ENCODE measurements around the gene B3GAT3.

The B3GAT3 gene

DNA sequence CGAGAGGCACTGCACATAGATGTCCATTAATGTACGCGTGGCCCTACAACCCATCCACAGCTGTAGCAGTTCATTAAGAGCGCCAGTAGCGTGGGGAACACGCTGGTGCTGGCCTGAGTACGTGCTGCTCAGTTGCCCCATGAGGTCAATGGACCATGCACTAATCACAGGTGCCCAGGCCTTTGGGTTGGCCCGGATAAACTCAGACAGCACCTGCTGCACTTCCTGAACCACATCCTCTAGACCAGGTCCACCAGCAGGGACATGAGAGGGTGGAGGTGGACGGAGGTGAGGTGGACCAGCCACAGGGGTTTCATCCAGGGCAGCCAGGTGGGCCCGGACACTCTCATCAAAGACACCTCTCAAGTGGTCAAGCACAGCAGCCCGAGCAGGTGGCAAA, 27.7 kb upstream of the B3GAT3 start:
- no peak overlapping the region for H3K4me3 ChIP-seq (ENCODE audit: control insufficient read depth, low read depth, low read length)
- DNase-seq (ENCODE audit: low read depth): no peak
- TF ChIP-seq, protein P1, sequence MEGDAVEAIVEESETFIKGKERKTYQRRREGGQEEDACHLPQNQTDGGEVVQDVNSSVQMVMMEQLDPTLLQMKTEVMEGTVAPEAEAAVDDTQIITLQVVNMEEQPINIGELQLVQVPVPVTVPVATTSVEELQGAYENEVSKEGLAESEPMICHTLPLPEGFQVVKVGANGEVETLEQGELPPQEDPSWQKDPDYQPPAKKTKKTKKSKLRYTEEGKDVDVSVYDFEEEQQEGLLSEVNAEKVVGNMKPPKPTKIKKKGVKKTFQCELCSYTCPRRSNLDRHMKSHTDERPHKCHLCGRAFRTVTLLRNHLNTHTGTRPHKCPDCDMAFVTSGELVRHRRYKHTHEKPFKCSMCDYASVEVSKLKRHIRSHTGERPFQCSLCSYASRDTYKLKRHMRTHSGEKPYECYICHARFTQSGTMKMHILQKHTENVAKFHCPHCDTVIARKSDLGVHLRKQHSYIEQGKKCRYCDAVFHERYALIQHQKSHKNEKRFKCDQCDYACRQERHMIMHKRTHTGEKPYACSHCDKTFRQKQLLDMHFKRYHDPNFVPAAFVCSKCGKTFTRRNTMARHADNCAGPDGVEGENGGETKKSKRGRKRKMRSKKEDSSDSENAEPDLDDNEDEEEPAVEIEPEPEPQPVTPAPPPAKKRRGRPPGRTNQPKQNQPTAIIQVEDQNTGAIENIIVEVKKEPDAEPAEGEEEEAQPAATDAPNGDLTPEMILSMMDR (IDR thresholded peaks at IDR 0.05; ENCODE audit: control insufficient read depth, insufficient read depth, low read depth, low read length, missing control alignments): no peak

DNA sequence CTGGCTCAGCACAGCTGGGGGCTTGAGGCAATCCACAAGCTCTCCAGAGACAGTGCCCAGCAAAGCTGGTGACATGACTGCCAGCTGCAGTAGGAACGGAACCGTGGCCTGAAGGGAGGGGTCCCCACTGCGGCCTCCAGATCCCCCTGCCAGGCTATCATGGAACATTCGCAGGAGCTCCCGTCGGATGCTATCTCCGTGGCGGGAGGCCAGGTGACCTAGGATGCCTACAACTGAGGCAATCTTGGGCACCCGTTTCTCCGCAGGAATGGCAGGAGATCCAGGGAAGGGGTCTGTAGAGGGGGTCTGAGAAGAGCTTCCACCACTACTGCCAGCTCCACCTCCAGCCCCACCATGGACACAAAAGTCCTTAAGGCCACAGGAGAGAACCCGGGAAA, 27.2 kb upstream of the B3GAT3 start:
- no peak overlapping the region for H3K4me3 ChIP-seq (ENCODE audit: control insufficient read depth, low read depth, low read length)
- DNase-seq (ENCODE audit: low read depth): no peak
- TF ChIP-seq, protein P1 (IDR thresholded peaks at IDR 0.05; ENCODE audit: control insufficient read depth, insufficient read depth, low read depth, low read length, missing control alignments): no peak

DNA sequence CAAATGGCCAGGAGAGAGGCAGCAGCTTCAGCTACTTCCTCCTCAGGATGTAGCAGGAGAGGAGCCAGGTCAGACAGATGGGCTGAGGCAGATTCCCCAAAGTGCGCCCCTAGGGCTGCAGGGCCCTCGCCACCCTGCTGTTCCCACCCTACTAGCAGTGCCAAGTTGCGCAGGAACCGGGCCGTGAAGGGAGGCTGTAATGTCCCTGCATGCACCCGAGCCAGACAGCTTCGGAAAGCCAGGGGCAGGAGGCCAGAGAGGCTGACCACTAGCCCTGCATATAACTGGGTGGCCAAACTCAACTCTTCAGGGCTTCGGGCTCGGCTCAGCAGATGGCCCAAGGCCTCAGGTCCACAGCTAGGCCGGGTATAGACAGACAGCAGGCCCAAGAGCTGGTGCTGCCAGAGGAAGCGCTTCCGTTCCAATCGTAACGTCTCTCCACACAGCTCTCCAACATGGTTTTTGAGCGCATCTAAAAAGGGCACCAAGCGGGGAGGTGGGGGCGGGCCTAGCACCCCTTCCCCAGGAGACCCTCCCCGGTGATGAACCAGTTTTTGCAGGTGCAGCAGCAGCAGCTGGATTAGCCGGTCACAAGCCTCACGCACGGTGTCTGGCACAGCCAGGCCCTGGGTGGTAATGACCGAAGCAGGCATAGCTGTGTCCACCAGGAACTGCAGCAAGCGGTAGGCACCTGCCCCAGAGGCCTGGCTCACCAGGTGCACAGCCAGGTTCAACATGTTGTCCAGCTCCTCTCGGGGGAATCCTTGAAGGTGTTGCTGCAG, 26.6 kb upstream of the B3GAT3 start:
- H3K4me3 ChIP-seq (ENCODE audit: control insufficient read depth, low read depth, low read length): no peak overlapping the region
- TF ChIP-seq, protein P1 (IDR thresholded peaks at IDR 0.05; ENCODE audit: control insufficient read depth, insufficient read depth, low read depth, low read length, missing control alignments): no peak
- no peak for DNase-seq (ENCODE audit: low read depth)

DNA sequence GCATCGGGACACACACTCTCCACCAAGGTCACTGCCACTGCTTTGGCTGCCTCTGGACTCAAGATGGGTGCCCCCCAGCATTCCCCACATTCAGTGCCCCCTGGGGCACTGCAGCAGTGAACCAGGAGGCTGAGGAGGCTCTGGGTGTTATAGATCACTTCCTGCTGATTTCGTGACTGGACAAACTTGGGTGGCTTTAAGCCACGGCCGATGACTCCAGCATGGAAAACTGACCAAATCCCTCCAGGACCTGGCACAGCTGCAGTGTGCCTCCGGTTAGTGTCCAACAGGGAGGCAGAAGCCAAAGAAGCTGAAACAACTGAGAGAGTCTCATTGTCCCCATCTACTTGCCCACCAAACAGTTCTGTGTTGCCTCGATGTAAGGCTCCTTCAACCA, 25.8 kb upstream of the B3GAT3 start:
- TF ChIP-seq, protein P1 (IDR thresholded peaks at IDR 0.05; ENCODE audit: control insufficient read depth, insufficient read depth, low read depth, low read length, missing control alignments): no peak
- no peak for DNase-seq (ENCODE audit: low read depth)
- no peak overlapping the region for H3K4me3 ChIP-seq (ENCODE audit: control insufficient read depth, low read depth, low read length)

DNA sequence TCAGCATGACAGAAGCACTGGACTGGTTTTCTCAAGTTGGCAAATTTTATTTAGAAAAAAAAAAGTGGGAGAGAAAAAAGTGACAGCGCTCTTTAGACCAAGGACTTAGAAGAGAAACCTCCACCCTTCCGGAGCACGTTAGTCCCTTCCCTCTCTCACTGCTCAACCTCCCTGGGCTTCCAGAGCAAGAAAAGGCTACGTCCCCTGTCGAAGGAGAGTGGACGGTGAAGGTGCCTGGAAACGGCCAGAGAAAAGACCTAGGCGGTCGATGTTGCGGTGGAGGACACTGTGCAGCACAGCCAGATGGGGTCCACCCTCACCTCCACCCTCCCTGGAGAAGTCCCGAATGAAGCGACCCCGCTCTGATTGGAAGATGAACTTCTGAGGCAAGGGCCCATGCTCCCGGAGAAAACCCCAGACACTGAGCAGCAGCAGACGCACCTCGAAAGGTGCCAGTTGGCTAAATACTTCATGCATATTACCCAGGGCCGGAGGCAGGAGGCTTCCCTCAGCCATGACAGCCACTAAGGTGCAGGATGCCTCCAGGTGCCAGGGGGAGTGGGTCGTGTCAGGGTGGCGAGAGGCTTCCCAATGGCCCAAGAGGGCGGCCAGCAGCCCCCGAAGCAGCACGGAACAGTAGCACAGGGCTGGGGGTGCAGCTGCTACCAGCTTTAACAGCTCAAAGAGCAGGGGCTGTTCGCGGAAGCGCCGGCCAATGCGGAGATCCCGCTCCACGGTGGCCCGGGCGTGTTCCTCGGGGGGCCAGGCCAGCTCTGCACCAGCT, 25.2 kb upstream of the B3GAT3 start:
- H3K4me3 ChIP-seq (ENCODE audit: control insufficient read depth, low read depth, low read length): no peak overlapping the region; the same call in none of the 2 replicates
- no peak for DNase-seq (ENCODE audit: low read depth)
- TF ChIP-seq, protein P1 (IDR thresholded peaks at IDR 0.05; ENCODE audit: control insufficient read depth, insufficient read depth, low read depth, low read length, missing control alignments): no peak

DNA sequence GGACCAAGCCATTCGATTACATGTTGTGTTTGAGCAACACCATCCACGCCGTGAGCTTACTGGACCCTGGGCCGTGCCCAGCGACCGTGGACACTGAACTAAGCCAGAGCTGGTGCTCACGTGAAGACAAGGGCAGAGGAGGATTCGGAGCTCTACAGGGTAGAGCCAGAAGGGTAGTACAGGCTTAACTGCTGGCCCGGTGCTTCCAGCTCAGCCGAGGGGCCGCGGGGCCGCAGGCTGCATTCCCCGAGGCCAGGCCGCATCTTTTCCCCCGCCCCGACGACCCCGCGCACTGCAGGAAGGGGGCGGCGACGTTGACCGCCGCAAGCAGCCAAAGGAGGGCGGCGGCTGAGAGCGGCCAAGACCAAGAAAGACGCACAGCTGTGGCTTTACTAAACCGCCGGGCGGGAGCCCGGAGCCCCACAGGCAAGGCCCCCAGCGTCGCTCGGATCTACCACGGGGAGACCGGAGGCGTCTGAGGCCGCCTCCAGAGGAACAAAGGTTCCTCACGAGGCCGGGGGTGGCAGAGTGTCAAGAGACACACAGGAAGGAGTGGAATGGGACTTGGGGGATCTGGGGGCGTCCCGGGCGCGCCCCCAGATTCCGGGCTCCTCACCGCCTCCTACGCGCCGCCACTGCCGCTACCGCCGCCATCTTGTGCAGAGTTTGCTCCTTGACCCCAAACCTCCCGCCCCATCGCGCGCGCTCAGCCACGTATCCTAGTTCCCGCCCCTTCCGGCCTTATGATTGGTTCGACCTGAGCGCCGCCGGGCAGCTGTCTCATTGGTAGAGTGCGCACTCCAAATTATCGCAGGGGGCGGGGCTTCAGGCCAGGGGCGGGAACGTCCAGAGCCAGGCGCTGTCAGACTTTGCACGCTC, 24.4 kb upstream of the B3GAT3 start, which contains the start of gene GANAB:
Gene GANAB (minus strand): TSS at position 668 of the 879 bp plus-strand sequence. CDS start 14 bp downstream, at position 654.
- TF ChIP-seq, protein P1 (IDR thresholded peaks at IDR 0.05; ENCODE audit: control insufficient read depth, insufficient read depth, low read depth, low read length, missing control alignments): no peak
- peak; percentile 84 for DNase-seq (ENCODE audit: low read depth)
- peak within 1 kb of the TSS; percentile 90 for H3K4me3 ChIP-seq (ENCODE audit: control insufficient read depth, low read depth, low read length)

Measured in AG09309 (cell line).